ENCODE data around the gene ST8SIA1.

ST8SIA1 gene

GRCh38 chr12:22268406-22268805 lies 66.1 kb downstream of the ST8SIA1 start:
- H3K36me3 ChIP-seq = no peaks in the 10 kb centered on the region
- TF ChIP-seq CTCF (IDR thresholded peaks at IDR 0.05) = no peak
- no peaks in the 10 kb centered on the region for H3K27me3 ChIP-seq
- H3K4me1 ChIP-seq = peaks cover 0 to 38% (median 20%) of the 10 kb centered on the region in 4 donors
- no peak overlapping the region for H3K4me3 ChIP-seq
- no peaks in the 10 kb centered on the region for H3K9me3 ChIP-seq
- no peak overlapping the region for H3K27ac ChIP-seq
- DNase-seq = no peak
- intact Hi-C loops (cut with DNase I; ENCODE audit: low total_unique reads) = no loop called here

GRCh38 chr12:22266101-22266500 lies 68.4 kb downstream of the ST8SIA1 start:
- no peak for DNase-seq
- H3K27me3 ChIP-seq = no peaks in the 10 kb centered on the region
- H3K36me3 ChIP-seq = no peaks in the 10 kb centered on the region
- intact Hi-C loops (cut with DNase I; ENCODE audit: low total_unique reads) = no loop called here
- no peak for TF ChIP-seq CTCF (IDR thresholded peaks at IDR 0.05)
- H3K4me1 ChIP-seq = peaks cover 0 to 15% (median 4%) of the 10 kb centered on the region in 4 donors
- no peak overlapping the region for H3K4me3 ChIP-seq
- no peaks in the 10 kb centered on the region for H3K9me3 ChIP-seq
- no peak overlapping the region for H3K27ac ChIP-seq

- DNase-seq = no peak
- H3K36me3 ChIP-seq = no peaks in the 10 kb centered on the region
- intact Hi-C loops (cut with DNase I; ENCODE audit: low total_unique reads) = no loop called here
- H3K27me3 ChIP-seq = no peaks in the 10 kb centered on the region
- TF ChIP-seq CTCF (IDR thresholded peaks at IDR 0.05) = no peak
- no peaks in the 10 kb centered on the region for H3K9me3 ChIP-seq
- H3K4me1 ChIP-seq = peaks cover 0 to 9% (median 2%) of the 10 kb centered on the region in 4 donors
- H3K4me3 ChIP-seq = no peak overlapping the region
- no peak overlapping the region for H3K27ac ChIP-seq
Observed at GRCh38 chr12:22264380-22264779, 70.1 kb downstream of the ST8SIA1 start.

GRCh38 chr12:22262309-22262708 lies 72.2 kb downstream of the ST8SIA1 start:
- intact Hi-C loops (cut with DNase I; ENCODE audit: low total_unique reads) = no loop called here
- Histone ChIP-seq H3K27me3 (no peaks in the 10 kb centered on the region), H3K4me3 (no peak overlapping the region), H3K4me1 (no peaks in the 10 kb centered on the region), H3K36me3 (no peaks in the 10 kb centered on the region), H3K27ac (no peak overlapping the region), H3K9me3 (no peaks in the 10 kb centered on the region)
- TF ChIP-seq CTCF (IDR thresholded peaks at IDR 0.05) = no peak
- DNase-seq = no peak

- H3K36me3 ChIP-seq = no peaks in the 10 kb centered on the region
- intact Hi-C loops (cut with DNase I; ENCODE audit: low total_unique reads) = no loop called here
- H3K4me1 ChIP-seq = peaks cover 0 to 14% (median 7%) of the 10 kb centered on the region in 4 donors
- H3K9me3 ChIP-seq = no peaks in the 10 kb centered on the region
- H3K27me3 ChIP-seq = no peaks in the 10 kb centered on the region
- no peak overlapping the region for H3K4me3 ChIP-seq
- no peak for DNase-seq
- peak overlapping the region in 1 of 2 donors; percentile 18 for H3K27ac ChIP-seq
- no peak for TF ChIP-seq CTCF (IDR thresholded peaks at IDR 0.05)
Observed at GRCh38 chr12:22257100-22257499, 77.4 kb downstream of the ST8SIA1 start.

GRCh38 chr12:22256605-22257004 lies 77.9 kb downstream of the ST8SIA1 start:
- no peak for TF ChIP-seq CTCF (IDR thresholded peaks at IDR 0.05)
- H3K36me3 ChIP-seq = no peaks in the 10 kb centered on the region
- intact Hi-C loops (cut with DNase I; ENCODE audit: low total_unique reads) = no loop called here

More at GRCh38 chr12:22256605-22257004, 77.9 kb downstream of the ST8SIA1 start:
- DNase-seq = no peak
- Histone ChIP-seq H3K27me3 (no peaks in the 10 kb centered on the region), H3K4me3 (no peak overlapping the region), H3K4me1 (peaks cover 0 to 14% (median 7%) of the 10 kb centered on the region in 4 donors), H3K9me3 (no peaks in the 10 kb centered on the region), H3K27ac (peak overlapping the region in 1 of 2 donors; percentile 18)
